ENCODE measurements around the gene LRRC45. TPM values are rescaled to one million over a fixed set of nuclear protein-coding genes. Genes with fewer than 3 reads are reported as not detected.

LRRC45 gene
- total and polyA plus RNA-seq, 9 of the 15 experiments (the other 6 are each of a cell fraction or from before 2014, with no cell fraction given): 3.5 to 21.5 (median 11.2) TPM; not detected in 2

DNA sequence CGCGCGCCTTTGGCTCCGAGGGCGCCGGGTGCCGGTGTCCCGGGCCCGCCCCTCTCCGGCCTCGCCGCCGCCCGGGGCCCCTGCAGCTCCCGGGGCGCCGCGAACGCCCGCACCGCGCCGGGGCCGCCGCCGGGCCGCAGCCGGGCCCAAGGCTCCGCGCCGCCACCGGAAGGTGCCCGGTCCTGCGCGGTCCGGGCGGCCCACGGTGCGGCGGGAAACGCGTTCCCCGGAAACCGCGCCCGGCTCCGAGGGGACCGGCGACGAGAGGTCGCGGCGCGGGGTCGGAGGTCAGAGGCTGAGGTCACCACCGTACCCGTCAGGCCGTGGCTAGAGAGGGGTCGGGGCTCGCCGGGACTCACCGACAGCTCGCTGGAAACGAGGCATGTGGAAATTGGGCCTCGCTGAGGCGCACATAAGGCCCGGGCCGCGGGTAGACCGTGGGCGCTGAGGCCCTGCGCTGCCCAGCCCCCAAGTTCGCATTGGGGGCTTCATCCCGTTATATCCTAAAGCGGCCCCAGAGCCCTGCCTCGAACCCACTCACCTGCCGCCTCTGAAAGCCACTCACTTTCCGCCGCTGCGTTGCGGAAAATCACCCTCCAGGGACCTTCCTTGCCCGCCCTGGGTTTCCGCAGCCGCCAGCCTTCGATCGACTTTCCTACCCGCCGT, 42.7 kb downstream of the LRRC45 start, which contains the start of gene DUS1L (continued):
- TF ChIP-seq, protein P1, sequence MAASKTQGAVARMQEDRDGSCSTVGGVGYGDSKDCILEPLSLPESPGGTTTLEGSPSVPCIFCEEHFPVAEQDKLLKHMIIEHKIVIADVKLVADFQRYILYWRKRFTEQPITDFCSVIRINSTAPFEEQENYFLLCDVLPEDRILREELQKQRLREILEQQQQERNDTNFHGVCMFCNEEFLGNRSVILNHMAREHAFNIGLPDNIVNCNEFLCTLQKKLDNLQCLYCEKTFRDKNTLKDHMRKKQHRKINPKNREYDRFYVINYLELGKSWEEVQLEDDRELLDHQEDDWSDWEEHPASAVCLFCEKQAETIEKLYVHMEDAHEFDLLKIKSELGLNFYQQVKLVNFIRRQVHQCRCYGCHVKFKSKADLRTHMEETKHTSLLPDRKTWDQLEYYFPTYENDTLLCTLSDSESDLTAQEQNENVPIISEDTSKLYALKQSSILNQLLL (CRISPR knock-in tag; IDR thresholded peaks at IDR 0.05; ENCODE audit: borderline replicate concordance): no peak
- TF ChIP-seq GABPA (tag; conservative IDR thresholded peaks at IDR 0.05; ENCODE audit: low read depth) (peak; percentile 100), ZNF77 (CRISPR knock-in tag; IDR thresholded peaks at IDR 0.05) (no peak), ARID2 (IDR thresholded peaks at IDR 0.05) (no peak), ZNF134 (CRISPR knock-in tag; conservative IDR thresholded peaks at IDR 0.05) (0 out of 2 replicates have a peak, but pooled peaks have one; percentile 44), RBM14 (IDR thresholded peaks at IDR 0.05; ENCODE audit: borderline replicate concordance, insufficient read depth, low read depth, low read length) (no peak), RBM39 (optimal IDR thresholded peaks at IDR 0.05; ENCODE audit: low read depth, low read length) (no peak), SREBF2 (CRISPR knock-in tag; IDR thresholded peaks at IDR 0.05) (no peak), FOXJ2 (tag; IDR thresholded peaks at IDR 0.05) (no peak), ZNF707 (CRISPR knock-in tag; conservative IDR thresholded peaks at IDR 0.05) (peak; percentile 30; the same call in 1 of the 2 replicates), ZKSCAN8 (CRISPR knock-in tag; IDR thresholded peaks at IDR 0.05) (no peak), KLF13 (tag; IDR thresholded peaks at IDR 0.05; ENCODE audit: borderline replicate concordance, low read depth) (0 out of 2 replicates have a peak, but pooled peaks have one; percentile 34), TAF9B (IDR thresholded peaks at IDR 0.05; ENCODE audit: partially characterized antibody) (no peak), ARID1B (IDR thresholded peaks at IDR 0.05) (no peak; the same call in 1 of the 2 replicates)
- TF ChIP-seq, protein P2, sequence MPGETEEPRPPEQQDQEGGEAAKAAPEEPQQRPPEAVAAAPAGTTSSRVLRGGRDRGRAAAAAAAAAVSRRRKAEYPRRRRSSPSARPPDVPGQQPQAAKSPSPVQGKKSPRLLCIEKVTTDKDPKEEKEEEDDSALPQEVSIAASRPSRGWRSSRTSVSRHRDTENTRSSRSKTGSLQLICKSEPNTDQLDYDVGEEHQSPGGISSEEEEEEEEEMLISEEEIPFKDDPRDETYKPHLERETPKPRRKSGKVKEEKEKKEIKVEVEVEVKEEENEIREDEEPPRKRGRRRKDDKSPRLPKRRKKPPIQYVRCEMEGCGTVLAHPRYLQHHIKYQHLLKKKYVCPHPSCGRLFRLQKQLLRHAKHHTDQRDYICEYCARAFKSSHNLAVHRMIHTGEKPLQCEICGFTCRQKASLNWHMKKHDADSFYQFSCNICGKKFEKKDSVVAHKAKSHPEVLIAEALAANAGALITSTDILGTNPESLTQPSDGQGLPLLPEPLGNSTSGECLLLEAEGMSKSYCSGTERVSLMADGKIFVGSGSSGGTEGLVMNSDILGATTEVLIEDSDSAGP (CRISPR knock-in tag; IDR thresholded peaks at IDR 0.05): 0 out of 2 replicates have a peak, but pooled peaks have one; percentile 68
